ENCODE data around the gene MAPK8IP2. TPM values are rescaled to one million over a fixed set of nuclear protein-coding genes. Genes with fewer than 3 reads are reported as not detected.

The MAPK8IP2 gene
- total RNA-seq, 6 donors from 2014 or later = 1.0 to 5.5 (median 3.4) TPM

DNA sequence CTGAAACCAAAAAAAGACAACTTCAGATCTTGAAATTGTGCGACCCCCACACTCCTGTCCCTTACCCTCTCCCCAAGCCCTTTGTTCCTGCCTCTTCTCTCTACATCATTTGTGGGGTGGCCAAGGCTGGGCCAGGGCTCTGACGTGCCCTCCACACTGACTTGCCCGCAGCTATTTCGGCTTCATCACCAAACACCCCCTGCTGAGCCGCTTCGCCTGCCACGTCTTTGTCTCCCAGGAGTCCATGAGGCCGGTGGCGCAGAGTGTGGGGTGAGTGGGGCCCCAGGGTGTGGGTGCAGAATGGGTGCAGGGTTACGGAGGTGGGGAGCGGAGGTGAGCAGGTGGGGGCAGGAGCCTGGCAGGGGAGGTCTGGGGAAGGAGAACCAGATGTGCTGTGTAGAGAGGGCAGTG lies 9.5 kb downstream of the MAPK8IP2 start:
- H3K4me1 ChIP-seq = peaks cover 0 to 17% (median 11%) of the 10 kb centered on the region in 4 donors
- no peak for ATAC-seq (ENCODE audit: low FRiP score in 2 of 2)
- H3K36me3 ChIP-seq = no peaks in the 10 kb centered on the region
- H3K4me3 ChIP-seq = no peak overlapping the region
- H3K9me3 ChIP-seq = no peaks in the 10 kb centered on the region
- peak in 1 of 2 donors; percentile 62 for DNase-seq
- no peak overlapping the region for H3K27ac ChIP-seq
- no peaks in the 10 kb centered on the region for H3K27me3 ChIP-seq
- TF ChIP-seq, protein P1, sequence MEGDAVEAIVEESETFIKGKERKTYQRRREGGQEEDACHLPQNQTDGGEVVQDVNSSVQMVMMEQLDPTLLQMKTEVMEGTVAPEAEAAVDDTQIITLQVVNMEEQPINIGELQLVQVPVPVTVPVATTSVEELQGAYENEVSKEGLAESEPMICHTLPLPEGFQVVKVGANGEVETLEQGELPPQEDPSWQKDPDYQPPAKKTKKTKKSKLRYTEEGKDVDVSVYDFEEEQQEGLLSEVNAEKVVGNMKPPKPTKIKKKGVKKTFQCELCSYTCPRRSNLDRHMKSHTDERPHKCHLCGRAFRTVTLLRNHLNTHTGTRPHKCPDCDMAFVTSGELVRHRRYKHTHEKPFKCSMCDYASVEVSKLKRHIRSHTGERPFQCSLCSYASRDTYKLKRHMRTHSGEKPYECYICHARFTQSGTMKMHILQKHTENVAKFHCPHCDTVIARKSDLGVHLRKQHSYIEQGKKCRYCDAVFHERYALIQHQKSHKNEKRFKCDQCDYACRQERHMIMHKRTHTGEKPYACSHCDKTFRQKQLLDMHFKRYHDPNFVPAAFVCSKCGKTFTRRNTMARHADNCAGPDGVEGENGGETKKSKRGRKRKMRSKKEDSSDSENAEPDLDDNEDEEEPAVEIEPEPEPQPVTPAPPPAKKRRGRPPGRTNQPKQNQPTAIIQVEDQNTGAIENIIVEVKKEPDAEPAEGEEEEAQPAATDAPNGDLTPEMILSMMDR (IDR thresholded peaks at IDR 0.05) = no peak
- TF ChIP-seq POLR2A (IDR thresholded peaks at IDR 0.05) = no peak
- no peak for TF ChIP-seq EP300 (IDR thresholded peaks at IDR 0.05)
- no peak for TF ChIP-seq POLR2AphosphoS5 (IDR thresholded peaks at IDR 0.05)
- 90 to 91% methylated on average over 10 to 11 of the region's 11 CpGs for WGBS, 2 donors

DNA sequence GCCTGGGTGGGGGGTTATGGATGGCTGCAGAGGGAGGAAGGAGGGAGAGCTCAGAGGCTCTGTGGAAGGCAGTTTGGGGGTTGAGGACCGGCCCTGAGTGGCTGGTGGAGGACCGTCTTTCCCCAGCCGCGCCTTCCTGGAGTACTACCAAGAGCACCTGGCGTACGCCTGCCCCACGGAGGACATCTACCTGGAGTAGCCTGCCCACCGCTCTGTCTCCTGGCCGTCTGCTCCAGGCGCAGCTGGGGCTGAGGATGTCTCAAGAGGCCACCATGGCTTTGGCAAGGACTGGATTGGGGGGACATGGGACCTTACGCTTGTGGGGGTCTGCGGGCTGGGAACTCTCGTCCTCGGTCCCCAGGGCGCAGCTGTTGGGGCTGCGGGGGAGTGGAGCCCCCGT lies 10.0 kb downstream of the MAPK8IP2 start:
- no peaks in the 10 kb centered on the region for H3K36me3 ChIP-seq
- H3K9me3 ChIP-seq = no peaks in the 10 kb centered on the region
- ATAC-seq (ENCODE audit: low FRiP score in 2 of 2) (no peak), DNase-seq (peak; percentile 12 to 56)
- no peaks in the 10 kb centered on the region for H3K27me3 ChIP-seq
- no peak overlapping the region for H3K4me3 ChIP-seq
- TF ChIP-seq, protein P1 (IDR thresholded peaks at IDR 0.05) = no peak
- TF ChIP-seq POLR2A (IDR thresholded peaks at IDR 0.05) = no peak
- no peak for TF ChIP-seq POLR2AphosphoS5 (IDR thresholded peaks at IDR 0.05)
- no peak for TF ChIP-seq EP300 (IDR thresholded peaks at IDR 0.05)
- 84% methylated on average over 7 to 17 of the region's 17 CpGs for WGBS, 2 donors
- H3K27ac ChIP-seq = no peak overlapping the region
- H3K4me1 ChIP-seq = peaks cover 0 to 17% (median 11%) of the 10 kb centered on the region in 4 donors

DNA sequence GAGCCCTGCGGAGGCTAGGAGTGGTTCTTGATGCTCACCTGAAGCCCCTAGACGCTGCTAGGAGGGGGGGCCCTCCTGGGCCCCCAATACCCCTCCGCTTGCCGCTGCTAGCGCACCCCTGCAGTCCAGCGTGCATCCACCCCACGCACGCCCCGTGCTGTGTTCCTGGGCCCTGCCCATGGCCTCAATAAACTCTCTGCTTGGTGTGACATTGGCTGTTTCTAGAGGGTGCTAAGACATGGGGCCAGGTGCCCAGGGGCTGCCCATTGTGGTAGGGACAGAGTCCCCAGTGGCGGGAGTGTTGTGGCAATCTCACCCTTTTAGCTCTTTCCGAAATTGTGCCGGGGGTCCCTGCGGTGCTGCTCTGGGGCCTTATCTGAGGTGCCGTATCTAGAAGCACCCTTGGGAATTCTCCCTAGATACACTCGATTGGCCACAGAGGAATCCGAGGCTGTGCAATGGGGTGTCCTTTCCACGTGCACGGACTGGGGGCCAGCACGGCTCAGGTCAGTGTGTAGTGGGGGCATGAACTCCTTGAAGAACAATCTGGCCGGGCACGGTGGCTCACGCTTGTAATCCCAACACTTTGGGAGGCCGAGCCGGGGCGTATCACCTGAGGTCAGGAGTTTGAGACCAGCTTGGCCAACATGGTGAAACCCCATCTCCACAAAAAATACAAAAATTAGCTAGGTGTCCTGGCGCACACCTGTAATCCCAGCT lies 10.9 kb downstream of the MAPK8IP2 start:
- 91 to 95% methylated on average over 24 to 26 of the region's 26 CpGs for WGBS, 2 donors
- DNase-seq (peak in 1 of 2 donors; percentile 58), ATAC-seq (ENCODE audit: low FRiP score in 2 of 2) (no peak)
- peaks cover 0 to 17% (median 11%) of the 10 kb centered on the region in 4 donors for H3K4me1 ChIP-seq
- H3K36me3 ChIP-seq = no peaks in the 10 kb centered on the region
- no peaks in the 10 kb centered on the region for H3K27me3 ChIP-seq
- H3K4me3 ChIP-seq = no peak overlapping the region
- H3K9me3 ChIP-seq = no peaks in the 10 kb centered on the region
- no peak for TF ChIP-seq EP300 (IDR thresholded peaks at IDR 0.05)
- H3K27ac ChIP-seq = no peak overlapping the region

DNA sequence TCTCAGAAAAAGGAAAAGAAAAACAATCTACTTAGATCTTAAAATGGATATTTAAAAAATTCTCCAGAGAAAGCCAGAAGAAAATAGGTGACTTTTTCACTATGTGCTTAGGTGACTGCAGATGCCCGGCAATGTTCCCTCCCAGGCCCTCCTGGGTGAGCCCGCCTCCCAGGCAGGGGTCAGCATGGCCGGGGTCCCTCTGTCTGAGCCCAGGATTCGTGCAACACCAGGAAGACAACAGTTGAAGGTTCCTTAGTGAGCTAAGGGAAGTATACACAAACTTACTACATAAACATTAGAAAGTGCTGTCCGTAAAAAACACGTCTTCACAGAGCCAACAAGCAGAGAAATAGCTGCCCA lies 11.6 kb downstream of the MAPK8IP2 start:
- no peak for TF ChIP-seq POLR2A (IDR thresholded peaks at IDR 0.05)
- WGBS, 2 donors = 56 to 58% methylated on average over 6 of the region's 6 CpGs
- Histone ChIP-seq H3K4me3 (no peak overlapping the region), H3K4me1 (peaks cover 0 to 17% (median 11%) of the 10 kb centered on the region in 4 donors), H3K9me3 (no peaks in the 10 kb centered on the region), H3K27me3 (no peaks in the 10 kb centered on the region), H3K36me3 (no peaks in the 10 kb centered on the region), H3K27ac (no peak overlapping the region)
- DNase-seq (peak in 1 of 2 donors; percentile 37), ATAC-seq (ENCODE audit: low FRiP score in 2 of 2) (no peak)

DNA sequence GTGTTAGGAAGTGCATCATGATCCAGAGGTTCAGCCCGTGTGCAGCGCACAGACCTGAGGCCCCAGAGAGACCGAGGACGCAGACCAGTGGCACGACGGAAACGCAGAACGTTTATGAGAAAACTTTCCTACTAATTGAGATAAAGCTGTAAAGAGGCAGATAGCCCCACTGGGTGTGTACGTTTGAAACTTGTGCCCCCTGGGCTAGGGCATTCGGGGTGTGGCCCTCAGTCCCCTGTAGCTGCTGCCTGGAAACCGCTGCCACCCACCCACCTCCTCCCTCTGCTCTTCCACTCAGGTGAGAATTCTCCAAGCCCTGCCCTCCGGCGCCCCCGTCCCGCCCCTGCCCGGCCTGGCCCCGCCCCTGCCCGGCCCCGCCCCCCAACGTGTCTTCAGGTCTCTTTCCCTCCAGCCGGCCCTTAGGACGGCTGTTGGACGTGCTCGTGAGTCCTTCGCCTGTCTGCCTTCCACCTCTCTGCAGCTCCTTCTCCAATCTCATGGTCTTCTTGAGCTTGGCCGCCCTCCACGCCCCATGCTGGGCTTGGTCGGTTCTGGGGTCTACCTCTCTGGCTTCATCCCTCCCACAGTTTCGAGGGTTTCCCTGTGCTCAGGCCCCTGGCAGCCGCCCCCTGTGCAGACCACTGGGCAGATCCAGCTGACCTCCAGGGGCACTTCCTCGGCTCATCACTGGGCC lies 12.1 kb downstream of the MAPK8IP2 start:
- H3K4me3 ChIP-seq = no peak overlapping the region
- H3K27me3 ChIP-seq = no peaks in the 10 kb centered on the region
- DNase-seq = peak in 1 of 2 donors; percentile 78
- peaks cover 0 to 17% (median 11%) of the 10 kb centered on the region in 4 donors for H3K4me1 ChIP-seq
- peak in 1 of 2 donors; percentile 46 for ATAC-seq (ENCODE audit: low FRiP score in 2 of 2)
- no peaks in the 10 kb centered on the region for H3K9me3 ChIP-seq
- TF ChIP-seq POLR2AphosphoS5 (IDR thresholded peaks at IDR 0.05) = no peak
- no peak for TF ChIP-seq POLR2A (IDR thresholded peaks at IDR 0.05)
- TF ChIP-seq, protein P1 (IDR thresholded peaks at IDR 0.05) = no peak
- no peak for TF ChIP-seq EP300 (IDR thresholded peaks at IDR 0.05)
- peak overlapping the region in 2 of 4 donors; percentile 27 to 57 for H3K27ac ChIP-seq
- no peaks in the 10 kb centered on the region for H3K36me3 ChIP-seq
- WGBS, 2 donors = 46% methylated on average over 19 to 24 of the region's 31 CpGs
